GM12878 (cell line): ENCODE results near the gene PSMB8.

Source experiments
- HDAC2 ChIP-seq: fragments of 200-600 bp; sonication (generic); IDR thresholded peaks from 2 replicates; pipeline ENCODE4 v1.6.1; 2017
- MEF2A ChIP-seq: IDR thresholded peaks from 2 replicates; pipeline ENCODE4 v1.6.1; 2011; ENCODE audit warnings: low read depth, mild to moderate bottlenecking, low read length, moderate library complexity; ENCODE audit not compliant: insufficient read depth
- POLR2A ChIP-seq: IDR thresholded peaks from 2 replicates; pipeline ENCODE4 v1.6.1; 2011; ENCODE audit warnings: low read depth, mild to moderate bottlenecking, low read length
- ZNF622 ChIP-seq: fragments of 450-650 bp; IDR thresholded peaks from 2 replicates; pipeline ENCODE4 v1.6.1; 2017; ENCODE audit warnings: mild to moderate bottlenecking, inconsistent platforms
- TF ChIP-seq, protein P1 (sequence below), 3 experiments: IDR thresholded peaks in 2 of 3; conservative IDR thresholded peaks in 1 of 3; 2 replicates each; pipeline ENCODE4 v1.5.1; 2011; ENCODE audit warnings: low read depth in 3 of 3, low read length in 3 of 3, mild to moderate bottlenecking in 3 of 3, control low read depth in 2 of 3, moderate library complexity in 2 of 3, inconsistent platforms in 1 of 3, mixed read lengths in 1 of 3; ENCODE audit not compliant: control insufficient read depth in 2 of 3, insufficient read depth in 1 of 3; ENCODE audit errors: extremely low read depth in 1 of 3

- TF ChIP-seq, protein P1, sequence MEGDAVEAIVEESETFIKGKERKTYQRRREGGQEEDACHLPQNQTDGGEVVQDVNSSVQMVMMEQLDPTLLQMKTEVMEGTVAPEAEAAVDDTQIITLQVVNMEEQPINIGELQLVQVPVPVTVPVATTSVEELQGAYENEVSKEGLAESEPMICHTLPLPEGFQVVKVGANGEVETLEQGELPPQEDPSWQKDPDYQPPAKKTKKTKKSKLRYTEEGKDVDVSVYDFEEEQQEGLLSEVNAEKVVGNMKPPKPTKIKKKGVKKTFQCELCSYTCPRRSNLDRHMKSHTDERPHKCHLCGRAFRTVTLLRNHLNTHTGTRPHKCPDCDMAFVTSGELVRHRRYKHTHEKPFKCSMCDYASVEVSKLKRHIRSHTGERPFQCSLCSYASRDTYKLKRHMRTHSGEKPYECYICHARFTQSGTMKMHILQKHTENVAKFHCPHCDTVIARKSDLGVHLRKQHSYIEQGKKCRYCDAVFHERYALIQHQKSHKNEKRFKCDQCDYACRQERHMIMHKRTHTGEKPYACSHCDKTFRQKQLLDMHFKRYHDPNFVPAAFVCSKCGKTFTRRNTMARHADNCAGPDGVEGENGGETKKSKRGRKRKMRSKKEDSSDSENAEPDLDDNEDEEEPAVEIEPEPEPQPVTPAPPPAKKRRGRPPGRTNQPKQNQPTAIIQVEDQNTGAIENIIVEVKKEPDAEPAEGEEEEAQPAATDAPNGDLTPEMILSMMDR (IDR thresholded peaks at IDR 0.05 in 2 of 3, conservative IDR thresholded peaks at IDR 0.05 in 1 of 3; ENCODE audit: control insufficient read depth in 2 of 3, extremely low read depth in 1 of 3, insufficient read depth in 1 of 3, low read depth in 3 of 3, low read length in 3 of 3): no peak
- TF ChIP-seq MEF2A: no peak
- TF ChIP-seq POLR2A: no peak
- no peak for TF ChIP-seq HDAC2
- no peak for TF ChIP-seq ZNF622
Measured at GRCh38 chr6:32886681-32887383, 43.0 kb upstream of the PSMB8 start.
